ENCODE measurements around the gene LRBA.

DNA sequence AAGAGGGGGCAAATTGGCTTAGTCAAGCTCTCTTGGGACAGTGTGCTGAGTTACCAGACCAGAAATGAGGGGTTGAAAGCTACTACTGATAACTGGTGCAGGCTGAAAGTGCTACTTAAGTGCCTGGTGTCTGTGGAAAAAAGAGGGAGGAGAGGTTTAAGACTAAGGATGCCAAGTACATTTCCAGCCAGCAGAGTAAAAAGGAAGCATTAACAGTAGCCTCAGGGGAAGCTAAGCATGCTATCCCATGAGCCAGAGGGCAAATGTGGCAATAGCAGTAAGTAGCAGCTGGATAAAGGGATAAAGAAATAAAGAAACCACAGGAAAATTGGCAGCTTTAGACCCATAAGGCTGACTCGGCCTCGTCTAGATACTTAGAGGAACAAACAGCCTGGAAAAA, 629.5 kb downstream of the LRBA start:
- TF ChIP-seq EZH2 (IDR thresholded peaks at IDR 0.05; ENCODE audit: borderline replicate concordance, low read depth, low read length, severe bottlenecking), result no peak
- TF ChIP-seq POLR2A (IDR thresholded peaks at IDR 0.05; ENCODE audit: low read depth, low read length), result no peak
- TF ChIP-seq, protein P1, sequence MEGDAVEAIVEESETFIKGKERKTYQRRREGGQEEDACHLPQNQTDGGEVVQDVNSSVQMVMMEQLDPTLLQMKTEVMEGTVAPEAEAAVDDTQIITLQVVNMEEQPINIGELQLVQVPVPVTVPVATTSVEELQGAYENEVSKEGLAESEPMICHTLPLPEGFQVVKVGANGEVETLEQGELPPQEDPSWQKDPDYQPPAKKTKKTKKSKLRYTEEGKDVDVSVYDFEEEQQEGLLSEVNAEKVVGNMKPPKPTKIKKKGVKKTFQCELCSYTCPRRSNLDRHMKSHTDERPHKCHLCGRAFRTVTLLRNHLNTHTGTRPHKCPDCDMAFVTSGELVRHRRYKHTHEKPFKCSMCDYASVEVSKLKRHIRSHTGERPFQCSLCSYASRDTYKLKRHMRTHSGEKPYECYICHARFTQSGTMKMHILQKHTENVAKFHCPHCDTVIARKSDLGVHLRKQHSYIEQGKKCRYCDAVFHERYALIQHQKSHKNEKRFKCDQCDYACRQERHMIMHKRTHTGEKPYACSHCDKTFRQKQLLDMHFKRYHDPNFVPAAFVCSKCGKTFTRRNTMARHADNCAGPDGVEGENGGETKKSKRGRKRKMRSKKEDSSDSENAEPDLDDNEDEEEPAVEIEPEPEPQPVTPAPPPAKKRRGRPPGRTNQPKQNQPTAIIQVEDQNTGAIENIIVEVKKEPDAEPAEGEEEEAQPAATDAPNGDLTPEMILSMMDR (IDR thresholded peaks at IDR 0.05; ENCODE audit: extremely low read depth in 1 of 2, insufficient read depth in 1 of 2, low read depth in 1 of 2, low read length in 2 of 2), result no peak
- TF ChIP-seq, protein P2, sequence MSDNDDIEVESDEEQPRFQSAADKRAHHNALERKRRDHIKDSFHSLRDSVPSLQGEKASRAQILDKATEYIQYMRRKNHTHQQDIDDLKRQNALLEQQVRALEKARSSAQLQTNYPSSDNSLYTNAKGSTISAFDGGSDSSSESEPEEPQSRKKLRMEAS (IDR thresholded peaks at IDR 0.05; ENCODE audit: insufficient read depth, insufficient read length), result no peak
- TF ChIP-seq POLR2AphosphoS5 (IDR thresholded peaks at IDR 0.05; ENCODE audit: insufficient read depth, low read depth, low read length), result no peak
- no peak for TF ChIP-seq GATA2 (IDR thresholded peaks at IDR 0.05; ENCODE audit: insufficient read depth, insufficient read length, low read depth, low read length)
- TF ChIP-seq FOS (IDR thresholded peaks at IDR 0.05; ENCODE audit: borderline replicate concordance, insufficient read depth, low read length), result no peak
- no peak for TF ChIP-seq JUN (IDR thresholded peaks at IDR 0.05; ENCODE audit: borderline replicate concordance, insufficient read depth, insufficient read length, low read depth)
